ENCODE measurements around the gene CRABP1.

The CRABP1 gene

DNA sequence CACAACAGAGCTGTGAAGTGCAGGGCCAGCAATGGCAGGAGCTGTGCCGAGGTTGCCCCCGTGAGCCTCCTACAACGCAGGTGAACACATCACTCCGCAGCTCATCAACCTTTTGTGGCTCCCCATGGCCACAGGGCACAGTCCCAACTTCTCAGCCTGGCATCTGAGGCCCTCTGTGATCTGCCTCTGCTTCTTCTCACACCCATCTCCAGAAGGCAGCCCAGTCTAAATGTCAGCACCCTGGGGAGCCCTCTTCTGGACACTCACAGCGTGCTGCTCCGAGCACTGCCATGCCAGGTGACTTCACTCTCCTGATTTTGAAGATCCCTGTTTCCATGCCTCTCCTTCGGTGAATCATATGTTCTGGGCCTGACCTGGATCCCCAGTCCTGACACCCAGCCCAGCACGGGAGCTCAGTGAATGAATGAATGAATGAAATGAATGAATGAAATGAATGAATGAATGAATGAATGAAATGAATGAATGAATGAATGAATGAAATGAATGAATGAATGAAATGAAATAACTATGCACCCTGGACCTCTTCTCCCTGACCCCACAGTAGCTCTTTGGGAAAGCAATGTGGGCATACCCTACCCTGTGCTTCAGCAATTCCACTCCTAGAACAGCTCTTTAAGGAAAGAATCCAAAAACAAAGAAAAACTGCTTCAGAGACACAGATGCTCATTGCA lies 22.9 kb upstream of the CRABP1 start:
- DNase-seq = no peak

GRCh38 chr15:78319588-78319987 lies 20.6 kb upstream of the CRABP1 start:
- no peak for DNase-seq

DNA sequence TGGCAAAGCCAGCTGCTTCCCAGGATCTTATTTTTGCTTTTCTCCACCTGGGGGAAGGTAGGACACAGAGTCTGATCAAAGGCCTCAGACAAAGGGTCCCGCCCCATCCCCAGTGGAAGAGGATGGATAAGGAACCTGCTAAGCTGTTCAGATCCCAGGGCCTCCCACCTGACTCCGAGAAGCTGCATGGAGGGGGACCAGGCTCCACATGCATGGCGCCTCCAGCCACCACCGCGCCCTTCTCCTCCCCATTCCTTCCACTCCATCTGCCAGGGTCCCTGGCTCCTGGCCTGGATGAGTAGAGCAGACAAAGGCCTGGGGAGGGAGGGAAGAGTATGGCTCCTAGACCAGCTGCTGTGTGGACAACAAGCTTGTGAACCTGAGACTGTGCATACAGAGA lies 20.0 kb upstream of the CRABP1 start:
- DNase-seq = no peak

DNA sequence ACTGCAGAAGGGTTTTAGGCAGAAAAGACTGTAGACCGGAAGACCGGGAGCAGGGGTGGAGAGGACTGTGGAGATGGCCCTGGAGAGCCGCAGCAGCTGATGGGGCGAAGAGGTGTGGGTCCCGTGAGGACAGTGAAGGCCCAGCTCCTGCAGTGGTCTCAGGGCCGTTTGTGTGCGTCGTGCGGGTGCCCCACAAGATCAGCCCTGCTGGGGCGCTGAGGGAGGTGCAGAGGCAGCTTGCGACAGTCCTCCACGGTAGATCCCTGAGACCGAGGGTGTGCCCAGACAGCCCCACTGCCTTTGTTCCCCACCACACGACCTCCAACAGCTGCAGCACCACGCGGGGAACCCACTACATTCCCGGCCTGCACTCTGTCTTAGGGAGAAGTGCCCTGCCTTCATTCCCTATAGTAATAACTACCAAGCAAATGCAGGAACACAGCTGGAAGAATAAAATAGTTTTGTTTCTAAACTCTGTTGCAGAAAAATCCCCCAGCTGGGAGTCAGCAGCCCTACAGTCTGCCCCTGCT lies 19.0 kb upstream of the CRABP1 start:
- DNase-seq = no peak

- no peak for DNase-seq
Observed at GRCh38 chr15:78321786-78322185, 18.4 kb upstream of the CRABP1 start.

DNA sequence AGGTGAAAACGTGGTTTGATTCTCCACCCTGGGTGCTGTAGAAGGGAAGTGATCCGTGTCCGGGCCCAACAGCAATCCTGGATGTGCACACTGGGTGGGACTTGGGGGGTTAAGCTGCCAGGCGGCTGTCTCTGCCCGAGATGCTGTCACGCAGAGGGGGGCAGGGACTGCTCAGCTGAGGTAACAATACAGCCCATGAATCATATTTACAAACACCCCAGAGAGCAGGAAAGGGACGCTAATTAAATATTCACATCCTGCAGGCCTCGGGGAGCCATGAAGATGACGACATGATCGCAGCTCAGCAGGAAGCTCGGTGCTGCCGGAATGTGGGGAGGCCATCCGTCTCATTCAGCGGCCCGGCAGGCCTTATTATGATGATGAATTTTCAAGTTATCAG lies 17.9 kb upstream of the CRABP1 start:
- DNase-seq = no peak

DNA sequence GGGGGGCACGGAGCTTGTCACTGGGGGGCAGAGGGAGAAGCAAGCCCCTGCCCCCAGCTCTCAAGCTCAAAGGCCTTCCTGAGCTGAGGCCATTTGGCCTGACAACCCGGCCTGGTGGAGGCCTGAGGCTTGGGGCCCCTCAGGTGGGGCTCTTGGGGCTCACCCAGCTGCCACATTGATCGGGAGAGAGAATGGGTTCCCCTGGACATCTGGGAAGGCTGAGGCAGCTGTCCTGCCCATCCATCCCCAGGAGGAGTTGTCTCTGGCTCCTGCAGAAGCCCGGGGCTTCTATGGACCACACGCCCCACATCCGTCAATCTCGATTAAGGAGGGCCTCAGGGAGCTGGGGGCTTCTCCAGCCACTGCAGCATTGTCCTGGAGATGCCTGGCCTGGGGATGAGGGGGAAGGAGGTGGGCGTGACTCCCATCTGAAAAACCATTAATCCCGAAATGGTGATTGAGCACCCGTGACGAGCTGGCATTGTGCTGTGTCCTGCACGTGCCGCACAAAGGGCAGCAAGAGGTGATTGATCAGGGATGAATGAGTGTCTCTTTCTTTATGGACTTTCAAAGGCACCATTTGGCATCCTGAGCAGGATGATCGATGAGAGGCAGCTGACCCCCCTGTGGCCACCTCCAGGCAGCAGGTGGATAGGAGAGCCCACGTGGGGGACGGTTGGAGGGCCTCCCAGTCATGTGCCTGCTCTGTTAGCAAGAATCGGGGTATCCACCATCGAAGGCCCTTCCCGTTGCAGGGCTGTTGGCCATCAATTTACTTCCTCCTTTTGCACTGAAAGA lies 17.2 kb upstream of the CRABP1 start:
- DNase-seq = no peak

- no peak for DNase-seq
Observed at GRCh38 chr15:78323693-78324092, 16.5 kb upstream of the CRABP1 start.

DNA sequence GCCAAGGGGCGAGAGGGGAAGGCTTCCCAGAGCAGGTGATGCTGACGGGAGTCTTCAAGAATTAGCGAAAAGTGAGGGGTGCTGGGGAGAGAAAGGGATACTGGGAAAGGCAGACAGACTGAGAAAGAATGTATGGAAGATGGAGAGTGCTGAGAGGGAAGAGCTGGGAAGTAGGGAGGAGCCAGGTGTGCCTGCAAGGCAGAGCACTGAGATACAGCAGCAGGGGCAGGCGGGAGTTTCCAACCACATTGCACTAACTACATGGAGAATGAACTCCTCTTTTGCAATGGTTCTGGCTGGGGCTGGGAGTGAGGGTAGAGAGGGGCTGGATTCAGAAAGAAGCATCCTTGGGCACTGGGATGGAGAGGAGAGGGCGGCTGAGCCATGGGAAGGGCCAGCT lies 16.0 kb upstream of the CRABP1 start:
- DNase-seq = no peak

- DNase-seq = no peak
Observed at GRCh38 chr15:78325092-78325843, 14.9 kb upstream of the CRABP1 start.

- no peak for DNase-seq
Observed at GRCh38 chr15:78327466-78327865, 12.7 kb upstream of the CRABP1 start.

DNA sequence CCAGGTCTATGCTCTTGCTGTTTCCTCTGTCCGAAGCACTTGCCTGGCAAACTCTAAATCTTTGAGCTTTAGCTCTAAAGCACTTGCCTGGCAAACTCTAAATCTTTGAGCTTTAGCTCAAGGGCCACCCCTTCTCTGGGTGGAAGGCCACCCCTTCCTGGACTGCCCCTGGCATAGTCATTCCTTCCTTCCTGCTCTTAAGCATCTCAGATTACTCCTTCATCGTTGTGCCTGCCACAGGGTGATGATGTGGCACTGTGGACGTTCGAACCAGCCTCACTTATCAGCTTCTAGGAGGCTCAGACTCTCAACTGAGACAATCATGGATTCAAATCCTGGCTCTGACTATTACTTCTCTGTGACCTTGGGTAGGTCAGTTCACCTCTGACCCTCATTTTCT lies 10.5 kb upstream of the CRABP1 start:
- no peak for DNase-seq

DNA sequence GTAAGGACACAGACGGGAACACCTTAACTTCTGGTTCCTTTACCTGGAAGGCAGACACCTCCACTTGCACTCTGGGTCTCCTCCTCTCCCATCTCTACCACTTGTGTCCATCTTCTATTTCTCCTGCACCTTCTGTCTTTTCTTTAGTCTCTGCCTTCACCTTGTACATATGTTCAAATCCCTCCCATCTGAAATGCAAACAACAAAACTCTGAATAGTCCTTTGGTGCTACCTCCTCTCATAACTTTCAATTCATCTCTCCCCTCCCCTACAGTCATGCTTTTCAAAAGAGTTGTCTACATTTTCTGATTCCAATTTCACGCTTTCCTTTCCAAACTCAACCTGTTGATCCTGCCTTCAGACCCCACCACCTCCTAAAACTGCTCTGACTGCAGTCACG lies 5.3 kb upstream of the CRABP1 start:
- no peak for DNase-seq

DNA sequence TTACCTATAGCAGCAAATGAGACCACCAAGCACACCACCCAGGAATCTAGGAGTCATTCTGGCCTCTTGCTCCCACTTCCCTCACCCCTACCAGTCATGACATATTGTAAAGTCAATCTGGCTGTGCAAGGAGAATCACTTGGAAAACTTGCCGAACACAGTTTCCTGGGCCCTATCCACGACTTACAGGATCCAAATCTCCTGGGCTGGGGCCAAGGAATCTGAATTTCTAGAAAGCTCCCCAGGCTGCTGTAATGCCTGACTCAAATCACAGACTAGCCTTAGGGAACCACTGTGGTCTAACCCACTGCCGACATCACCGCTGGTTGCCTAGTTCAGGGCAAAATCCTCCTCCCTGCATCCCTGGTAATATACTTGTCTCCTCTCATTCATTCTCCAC lies 4.2 kb upstream of the CRABP1 start:
- no peak for DNase-seq

DNA sequence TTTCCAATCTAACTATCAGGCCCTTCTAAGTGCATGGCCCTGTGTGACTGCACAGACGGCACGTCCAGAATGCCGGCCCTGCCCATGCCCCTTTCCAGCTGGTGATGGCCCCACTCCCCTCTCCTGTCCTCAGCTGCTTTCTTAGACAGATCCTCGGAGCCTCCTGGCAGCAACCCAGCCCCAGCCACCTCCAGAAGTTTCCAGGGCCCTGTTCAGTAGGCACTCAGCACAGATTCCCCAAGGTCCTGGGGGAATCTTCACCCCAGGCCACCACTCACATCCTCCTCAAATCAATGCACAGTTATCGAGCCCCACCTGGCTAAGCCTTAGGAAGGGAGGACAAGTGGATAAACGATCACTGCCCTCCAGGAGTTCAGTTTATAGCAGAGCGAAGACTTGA lies 1.4 kb upstream of the CRABP1 start:
- DNase-seq = no peak

DNA sequence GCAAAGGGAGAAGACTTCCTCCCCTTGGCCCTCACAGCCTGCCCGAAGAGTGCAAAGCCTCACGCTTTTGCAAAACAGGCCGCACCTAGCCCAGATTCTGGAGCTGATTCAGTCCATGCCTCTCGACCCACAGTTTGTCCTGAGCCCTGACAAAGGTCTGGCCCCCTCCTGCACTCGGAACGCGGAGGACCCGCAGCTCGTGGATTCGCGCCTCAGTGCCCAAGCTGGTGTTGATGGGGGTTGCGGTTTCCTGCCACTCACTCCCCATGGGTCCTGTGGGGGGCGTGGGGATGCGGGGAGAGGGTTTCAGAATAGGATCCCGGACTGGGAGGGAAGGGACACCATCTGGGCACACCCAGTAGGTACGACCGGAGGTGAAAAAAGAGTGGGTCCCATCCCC lies 594 bp upstream of the CRABP1 start:
- DNase-seq = no peak

GRCh38 chr15:78341057-78341987 lies 1.2 kb downstream of the CRABP1 start:
- DNase-seq = no peak

DNA sequence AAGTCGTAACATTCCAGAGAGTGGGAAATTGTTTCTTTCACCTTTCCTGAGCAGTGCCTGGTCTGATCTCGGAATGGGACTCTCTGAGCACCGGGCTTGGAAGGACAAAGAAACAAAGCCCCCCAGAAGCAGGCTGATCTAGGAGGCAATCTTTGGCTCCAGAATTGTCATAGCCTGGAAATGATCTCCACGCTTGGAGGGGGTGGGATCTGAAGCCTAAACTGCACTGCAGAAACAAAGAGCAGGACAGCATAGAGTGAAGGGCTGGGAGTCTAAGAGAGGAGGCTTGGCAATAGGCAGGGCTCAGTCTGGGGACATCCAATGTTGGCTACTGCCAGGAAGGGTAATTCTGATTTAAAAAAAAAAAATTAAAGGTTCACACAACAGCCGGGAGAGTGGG lies 1.9 kb downstream of the CRABP1 start:
- DNase-seq = no peak

- no peak for DNase-seq
Observed at GRCh38 chr15:78343276-78344060, 3.3 kb downstream of the CRABP1 start.

GRCh38 chr15:78345396-78346125 lies 5.4 kb downstream of the CRABP1 start:
- no peak for DNase-seq

Measured in CD4-positive, alpha-beta T cell treated with Interleukin-6 for 4 hours (primary cell).